BE2C (cell line): Measurements from ENCODE around the gene FKBP9.
A peak's percentile ranks its signal among the peaks of the same experiment; 100 is the strongest.

Experiments used
- DNase-seq: peaks from one replicate; pipeline ENCODE4 v3.0.0-alpha.2; 2020
- H3K27me3 ChIP-seq: fragments of 250-450 bp; sonication (Bioruptor Pico); 2 replicates; pipeline ENCODE4 v1.5.1; 2020; ENCODE audit warnings: mild to moderate bottlenecking
- H3K36me3 ChIP-seq: fragments of 250-450 bp; sonication (Bioruptor Pico); 2 replicates; pipeline ENCODE4 v1.5.1; 2020; ENCODE audit warnings: mild to moderate bottlenecking
- H3K4me1 ChIP-seq: fragments of 250-450 bp; sonication (Bioruptor Pico); 2 replicates; pipeline ENCODE4 v1.5.1; 2020
- H3K4me3 ChIP-seq: 2 replicates; pipeline ENCODE4 v1.5.1; 2011; ENCODE audit warnings: low read depth, low read length
- H3K9me3 ChIP-seq: fragments of 250-450 bp; sonication (Bioruptor Pico); 2 replicates; pipeline ENCODE4 v1.5.1; 2020
- CTCF ChIP-seq: IDR thresholded peaks from 2 replicates; pipeline ENCODE4 v1.5.1; 2012; ENCODE audit warnings: mild to moderate bottlenecking, low read depth, low read length

Gene FKBP9

GRCh38 chr7:32937344-32938174 lies 19.7 kb upstream of the FKBP9 start:
- Histone ChIP-seq H3K4me3 (no peak overlapping the region), H3K36me3 (peaks cover 12% of the 10 kb centered on the region), H3K4me1 (peaks cover 8% of the 10 kb centered on the region; the same call in 1 of the 2 replicates), H3K9me3 (no peaks in the 10 kb centered on the region), H3K27me3 (no peaks in the 10 kb centered on the region)
- no peak for TF ChIP-seq CTCF
- peak; percentile 74 for DNase-seq

- peak overlapping the region; percentile 88 for H3K4me3 ChIP-seq
- peaks cover 7% of the 10 kb centered on the region for H3K36me3 ChIP-seq
- H3K4me1 ChIP-seq, result peaks cover 8% of the 10 kb centered on the region; the same call in 1 of the 2 replicates
- no peak for TF ChIP-seq CTCF
- DNase-seq, result no peak
- H3K9me3 ChIP-seq, result no peaks in the 10 kb centered on the region
- no peaks in the 10 kb centered on the region for H3K27me3 ChIP-seq
Measured at GRCh38 chr7:32941181-32941580, 16.1 kb upstream of the FKBP9 start.

GRCh38 chr7:32941681-32942414 lies 15.4 kb upstream of the FKBP9 start:
- peak overlapping the region; percentile 88 for H3K4me3 ChIP-seq
- H3K36me3 ChIP-seq, result peaks cover 2% of the 10 kb centered on the region; the same call in 1 of the 2 replicates
- TF ChIP-seq CTCF, result no peak
- H3K4me1 ChIP-seq, result peaks cover 8% of the 10 kb centered on the region; the same call in 1 of the 2 replicates
- no peak for DNase-seq
- no peaks in the 10 kb centered on the region for H3K27me3 ChIP-seq
- no peaks in the 10 kb centered on the region for H3K9me3 ChIP-seq

- DNase-seq, result peak; percentile 88
- H3K4me3 ChIP-seq, result peak overlapping the region; percentile 88
- no peaks in the 10 kb centered on the region for H3K27me3 ChIP-seq
- H3K9me3 ChIP-seq, result no peaks in the 10 kb centered on the region
- peak; percentile 52 for TF ChIP-seq CTCF
- peaks cover 2% of the 10 kb centered on the region; the same call in 1 of the 2 replicates for H3K36me3 ChIP-seq
- peaks cover 4% of the 10 kb centered on the region; the same call in 1 of the 2 replicates for H3K4me1 ChIP-seq
Measured at GRCh38 chr7:32942415-32943251, 14.6 kb upstream of the FKBP9 start.

GRCh38 chr7:32943252-32944030 lies 13.8 kb upstream of the FKBP9 start:
- Histone ChIP-seq H3K9me3 (no peaks in the 10 kb centered on the region; the same call in 1 of the 2 replicates), H3K36me3 (peaks cover 2% of the 10 kb centered on the region; the same call in 1 of the 2 replicates), H3K4me3 (no peak overlapping the region), H3K27me3 (no peaks in the 10 kb centered on the region), H3K4me1 (no peaks in the 10 kb centered on the region)
- no peak for DNase-seq
- TF ChIP-seq CTCF, result no peak
